A204.1 (cell line): ENCODE data around the gene RDH13.

ENCODE experiments used
- FAIRE-seq: peaks from 2 replicates; lab custom pipeline; 2012; peaks lifted over from hg19 to GRCh38; lab: Jason Lieb, UNC

Gene RDH13

DNA sequence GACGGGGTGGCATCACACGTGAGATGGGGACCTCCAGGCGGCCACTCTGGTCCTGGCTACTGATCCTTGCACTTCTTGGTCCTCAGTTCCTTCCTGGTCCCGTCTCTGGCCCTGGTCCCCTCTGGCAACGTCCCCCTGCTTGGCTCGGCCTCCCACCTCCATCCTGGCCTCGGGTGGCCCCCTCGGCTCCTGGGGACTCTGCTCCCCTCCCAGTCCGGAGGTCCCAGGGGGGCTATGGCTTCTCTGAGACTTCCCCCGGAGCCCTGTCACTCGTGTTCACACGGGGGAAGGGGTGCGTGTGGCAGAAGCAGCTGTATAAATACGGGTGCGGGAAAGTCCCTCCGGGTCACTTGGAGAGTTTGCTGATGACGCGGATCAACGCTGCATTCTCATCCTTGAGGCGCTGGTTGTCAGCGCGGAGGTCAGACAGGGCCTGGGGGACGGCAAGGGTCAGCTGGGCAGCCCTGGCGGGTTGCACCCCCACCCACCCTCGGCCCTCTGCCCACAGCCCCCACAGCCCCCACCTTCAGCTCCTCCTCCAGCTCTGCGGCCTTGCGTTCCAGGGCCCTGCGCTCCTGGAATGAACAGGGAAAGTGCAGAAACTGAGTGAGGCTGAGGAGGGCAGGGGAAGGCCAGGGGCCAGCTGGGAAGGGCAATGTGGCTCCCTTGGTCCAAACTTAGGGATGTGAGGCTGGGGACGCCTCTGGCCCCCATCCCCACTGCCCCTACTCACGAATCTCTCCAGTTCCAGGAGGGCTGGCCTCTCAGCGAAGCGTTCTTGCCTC is 28.4 kb upstream of the RDH13 start:
- no peak for FAIRE-seq

DNA sequence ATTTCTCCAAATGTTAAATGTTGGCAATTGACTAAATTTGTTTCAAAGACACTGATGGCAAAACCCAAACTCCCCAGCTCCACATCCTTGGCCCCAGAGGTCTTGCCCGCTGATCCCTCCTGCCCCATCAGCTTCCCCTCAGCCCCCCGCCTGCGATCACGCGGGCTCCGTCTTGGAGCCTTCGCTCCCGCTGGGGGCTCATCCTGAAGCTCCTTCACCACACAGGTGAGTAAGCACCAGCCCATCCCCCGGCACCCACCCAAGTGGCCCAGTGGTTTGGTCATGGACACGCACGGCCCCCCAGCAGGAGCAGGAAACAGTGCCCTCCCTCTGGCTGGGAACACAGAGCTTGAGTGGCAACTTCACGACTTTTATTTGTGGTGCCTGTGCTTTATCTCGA is 27.6 kb upstream of the RDH13 start:
- FAIRE-seq, result no peak

DNA sequence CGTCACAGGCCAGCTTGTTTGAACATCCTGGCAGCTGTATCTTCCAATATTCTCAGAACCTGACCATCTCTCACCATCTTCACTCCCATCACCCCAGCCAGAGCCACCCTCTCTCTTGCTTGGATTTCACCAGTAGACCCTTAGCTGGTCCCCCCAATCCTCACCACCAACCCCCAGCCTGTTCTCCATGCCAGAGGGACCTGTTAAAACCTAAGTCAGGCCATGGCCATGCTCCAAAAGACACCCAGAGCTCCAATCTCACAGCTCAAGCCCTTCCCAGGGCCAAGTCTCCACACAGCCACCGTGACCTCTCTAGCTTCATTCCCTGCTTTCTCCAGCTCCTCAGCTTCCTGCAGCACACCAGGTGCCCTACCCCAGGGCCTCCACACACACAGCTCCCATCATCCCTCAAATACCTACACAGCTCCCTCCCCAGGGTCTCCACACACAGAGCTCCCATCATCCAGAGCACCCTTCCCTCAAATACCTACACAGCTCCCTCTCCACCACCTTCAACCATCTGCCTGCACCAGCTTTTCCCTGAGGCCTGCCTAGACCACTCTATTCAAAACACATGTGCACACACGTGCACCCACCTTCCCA is 26.5 kb upstream of the RDH13 start:
- no peak for FAIRE-seq

DNA sequence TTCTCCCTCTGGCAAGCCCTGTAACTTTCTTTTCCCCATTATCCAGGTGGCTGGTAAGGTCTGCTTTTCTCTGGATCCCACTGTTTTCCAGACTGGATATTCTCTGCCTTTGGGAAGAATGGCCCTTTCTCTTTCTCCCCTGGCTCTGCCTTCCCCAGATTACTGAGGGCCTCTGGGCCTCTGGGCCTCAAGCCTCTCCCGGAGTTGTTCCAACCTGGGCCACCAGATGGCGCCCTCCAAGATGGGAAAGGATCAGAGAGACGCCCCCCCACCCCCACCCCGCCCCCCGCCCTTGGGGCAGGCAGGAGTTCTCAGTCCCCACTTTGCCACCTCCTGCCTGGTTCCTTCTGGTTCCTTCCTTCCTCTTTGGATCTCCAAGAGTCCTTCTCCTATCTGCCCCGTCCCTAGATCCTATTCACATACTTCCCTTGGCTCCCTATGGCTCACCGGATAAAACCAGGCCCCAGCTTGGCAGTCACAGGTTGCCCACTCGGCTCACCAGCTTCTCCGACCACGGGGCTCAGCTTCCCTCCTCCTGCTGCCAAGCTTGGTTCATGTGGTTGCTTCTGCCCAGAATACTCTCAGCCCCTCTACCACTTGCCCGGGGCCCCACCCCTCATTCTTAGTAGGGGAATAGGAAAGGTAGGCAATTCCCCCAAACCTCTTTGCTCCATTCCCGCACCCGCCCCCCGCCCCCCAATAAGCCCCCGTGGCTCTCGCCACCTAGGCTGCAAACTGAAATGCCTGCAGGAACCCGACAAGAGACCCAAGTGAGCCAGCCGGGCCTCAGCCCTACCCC is 25.8 kb upstream of the RDH13 start:
- FAIRE-seq, result no peak

DNA sequence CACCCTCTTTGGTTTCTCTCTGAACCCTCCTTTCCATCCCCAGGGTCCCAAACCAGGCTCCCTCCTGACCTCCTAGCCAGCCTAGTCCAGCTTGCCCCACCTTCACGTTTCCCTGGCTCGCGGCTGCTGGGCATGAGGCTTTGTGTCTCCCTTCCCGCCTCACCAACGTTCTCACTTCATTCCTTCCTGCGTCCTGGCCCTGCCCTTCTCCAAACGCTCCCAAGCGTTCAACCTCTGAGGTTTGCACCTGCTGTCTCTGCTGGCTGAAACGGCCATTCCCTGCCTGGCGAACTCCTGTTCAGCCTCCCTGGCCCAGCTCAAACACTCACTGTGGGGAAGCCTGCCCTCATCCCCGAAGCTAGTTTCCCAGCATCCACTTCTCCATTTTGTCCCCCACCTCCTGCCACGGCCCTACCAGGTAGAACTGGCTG is 25.1 kb upstream of the RDH13 start:
- FAIRE-seq, result no peak

DNA sequence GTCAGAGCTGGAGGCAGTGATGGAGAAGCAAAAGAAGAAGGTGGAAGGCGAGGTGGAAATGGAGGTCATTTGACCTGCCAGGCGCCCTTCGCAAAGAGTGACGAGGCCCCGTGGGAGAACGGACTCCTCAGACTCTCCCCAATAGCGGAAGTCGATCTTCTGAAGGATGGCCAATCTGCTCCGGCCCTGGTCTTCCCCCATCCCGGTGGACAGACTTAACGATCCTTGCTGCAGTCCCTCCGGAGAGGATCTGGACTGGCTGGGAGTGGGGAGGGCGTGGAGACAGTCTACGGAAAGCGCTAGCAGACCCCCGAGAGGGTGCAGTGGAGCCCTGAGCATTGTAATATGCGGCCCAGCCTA is 24.6 kb upstream of the RDH13 start:
- no peak for FAIRE-seq

DNA sequence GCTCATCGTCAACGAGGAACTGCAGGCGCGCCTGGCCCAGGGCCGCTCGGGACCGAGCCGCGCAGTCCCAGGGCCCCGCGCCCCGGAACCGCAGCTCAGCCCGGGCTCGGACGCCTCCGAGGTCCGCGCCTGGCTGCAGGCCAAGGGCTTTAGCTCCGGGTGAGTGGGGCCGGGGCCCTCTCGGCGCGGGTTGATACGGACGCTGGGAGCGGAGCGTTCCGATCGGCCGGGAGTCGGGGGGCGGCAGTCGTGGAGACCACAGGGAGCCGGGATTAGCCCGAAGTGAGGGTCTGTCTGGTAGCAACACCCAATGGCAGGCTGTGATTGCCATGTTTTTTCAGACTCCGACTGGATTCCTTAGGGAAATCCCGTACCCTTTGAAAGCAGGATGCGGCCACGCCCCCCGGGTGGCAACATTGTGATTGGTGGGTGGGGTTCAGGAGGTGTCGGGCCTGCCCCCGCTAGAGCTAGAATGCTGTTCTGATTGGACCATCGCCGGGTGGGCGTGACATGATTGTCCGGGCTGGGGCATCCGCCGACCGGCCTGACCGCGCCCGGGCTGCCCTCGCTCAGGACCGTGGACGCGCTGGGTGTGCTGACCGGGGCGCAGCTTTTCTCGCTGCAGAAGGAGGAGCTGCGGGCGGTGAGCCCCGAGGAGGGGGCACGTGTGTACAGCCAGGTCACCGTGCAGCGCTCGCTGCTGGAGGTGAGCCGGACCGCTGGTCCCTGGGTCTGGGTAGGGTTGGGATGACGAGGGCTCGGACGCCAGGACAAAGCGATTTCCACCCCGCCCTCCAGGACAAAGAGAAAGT is 24.0 kb upstream of the RDH13 start:
- FAIRE-seq, result no peak

DNA sequence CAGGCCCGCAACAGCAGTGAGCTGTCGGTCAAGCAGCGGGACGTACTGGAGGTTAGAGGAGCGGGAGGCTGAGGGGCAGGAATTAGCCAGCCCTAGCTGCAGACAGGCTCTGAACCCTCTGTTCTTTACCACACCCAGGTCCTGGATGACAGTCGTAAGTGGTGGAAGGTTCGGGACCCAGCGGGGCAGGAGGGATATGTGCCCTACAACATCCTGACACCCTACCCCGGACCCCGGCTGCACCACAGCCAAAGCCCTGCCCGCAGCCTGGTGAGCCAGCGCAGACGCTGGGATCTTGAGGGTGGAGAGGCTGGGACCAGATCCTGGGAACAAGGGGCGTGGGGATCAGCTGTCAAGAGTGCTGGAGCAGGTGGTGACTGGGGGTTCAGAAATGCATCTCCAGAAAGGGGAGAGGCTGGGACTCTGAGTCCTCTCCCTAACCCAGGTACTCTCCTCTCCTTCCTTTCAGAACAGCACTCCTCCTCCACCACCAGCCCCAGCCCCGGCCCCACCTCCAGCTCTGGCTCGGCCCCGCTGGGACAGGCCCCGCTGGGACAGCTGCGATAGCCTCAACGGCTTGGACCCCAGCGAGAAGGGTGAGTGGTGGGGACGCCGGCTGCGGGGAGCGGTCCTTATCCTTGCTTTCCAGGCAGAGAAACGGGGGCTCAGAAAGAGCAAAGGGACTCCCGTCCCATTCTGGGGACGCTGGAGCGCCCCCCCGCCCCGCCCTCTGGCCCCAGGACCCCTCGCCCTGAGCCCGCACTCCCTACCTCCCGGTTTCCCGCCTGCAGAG is 23.2 kb upstream of the RDH13 start:
- no peak for FAIRE-seq

DNA sequence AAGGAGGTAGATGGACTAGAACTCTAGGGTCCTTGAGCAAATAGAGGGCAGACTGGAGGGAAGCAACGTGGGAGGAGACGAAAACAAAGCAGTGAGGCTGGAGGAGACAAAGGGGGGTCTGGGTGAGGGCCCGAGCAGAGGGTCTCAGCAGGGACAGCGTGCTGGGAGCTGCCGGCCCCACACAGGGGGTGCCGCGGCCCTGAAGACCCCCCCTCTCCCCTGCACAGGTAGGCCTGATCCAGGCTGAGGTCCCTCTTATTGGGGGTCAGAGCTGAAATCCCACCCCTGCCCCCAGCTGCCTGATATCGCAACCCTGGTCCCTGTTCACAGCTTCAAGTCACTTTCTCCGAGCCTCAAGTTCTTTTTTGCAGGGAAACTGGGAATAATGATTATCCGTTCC is 21.5 kb upstream of the RDH13 start:
- no peak for FAIRE-seq

DNA sequence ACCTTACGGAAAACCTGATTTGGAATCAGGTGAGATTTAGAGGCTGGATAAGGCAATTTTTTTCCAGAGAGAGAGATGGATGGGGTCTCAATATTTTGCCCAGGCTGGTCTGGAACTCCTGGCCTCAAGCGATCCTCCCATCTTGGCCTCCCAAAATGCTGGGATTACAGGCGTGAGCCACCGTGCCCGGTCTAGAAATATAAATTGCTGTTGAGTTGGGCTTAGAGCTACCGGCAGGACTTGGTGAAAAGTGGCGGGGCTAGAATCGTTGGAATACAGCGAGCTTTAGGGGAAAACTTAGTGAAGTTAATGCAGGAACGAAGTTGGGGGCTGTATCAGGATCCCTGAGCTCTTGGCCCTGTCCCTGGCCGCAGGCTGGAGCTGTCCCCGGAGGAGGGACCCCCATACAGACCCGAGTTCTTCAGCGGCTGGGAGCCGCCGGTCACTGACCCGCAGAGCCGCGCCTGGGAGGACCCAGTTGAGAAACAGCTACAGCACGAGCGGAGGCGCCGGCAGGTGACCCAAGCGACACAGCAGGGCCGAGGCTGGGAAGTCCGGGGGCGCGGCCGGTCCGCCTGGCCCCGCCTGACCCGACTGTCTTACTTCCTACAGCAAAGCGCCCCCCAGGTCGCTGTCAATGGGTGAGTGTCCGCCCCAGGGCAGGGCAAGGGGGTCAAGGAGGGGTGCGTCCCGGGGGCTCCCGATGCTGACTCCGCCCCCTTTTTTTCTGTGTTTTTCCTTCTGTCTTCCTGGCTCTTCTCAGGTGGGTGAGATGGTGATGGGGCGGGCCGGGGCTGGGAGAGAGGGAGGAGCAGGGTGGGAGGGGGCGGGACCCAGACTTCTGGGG is 20.3 kb upstream of the RDH13 start:
- FAIRE-seq, result no peak

DNA sequence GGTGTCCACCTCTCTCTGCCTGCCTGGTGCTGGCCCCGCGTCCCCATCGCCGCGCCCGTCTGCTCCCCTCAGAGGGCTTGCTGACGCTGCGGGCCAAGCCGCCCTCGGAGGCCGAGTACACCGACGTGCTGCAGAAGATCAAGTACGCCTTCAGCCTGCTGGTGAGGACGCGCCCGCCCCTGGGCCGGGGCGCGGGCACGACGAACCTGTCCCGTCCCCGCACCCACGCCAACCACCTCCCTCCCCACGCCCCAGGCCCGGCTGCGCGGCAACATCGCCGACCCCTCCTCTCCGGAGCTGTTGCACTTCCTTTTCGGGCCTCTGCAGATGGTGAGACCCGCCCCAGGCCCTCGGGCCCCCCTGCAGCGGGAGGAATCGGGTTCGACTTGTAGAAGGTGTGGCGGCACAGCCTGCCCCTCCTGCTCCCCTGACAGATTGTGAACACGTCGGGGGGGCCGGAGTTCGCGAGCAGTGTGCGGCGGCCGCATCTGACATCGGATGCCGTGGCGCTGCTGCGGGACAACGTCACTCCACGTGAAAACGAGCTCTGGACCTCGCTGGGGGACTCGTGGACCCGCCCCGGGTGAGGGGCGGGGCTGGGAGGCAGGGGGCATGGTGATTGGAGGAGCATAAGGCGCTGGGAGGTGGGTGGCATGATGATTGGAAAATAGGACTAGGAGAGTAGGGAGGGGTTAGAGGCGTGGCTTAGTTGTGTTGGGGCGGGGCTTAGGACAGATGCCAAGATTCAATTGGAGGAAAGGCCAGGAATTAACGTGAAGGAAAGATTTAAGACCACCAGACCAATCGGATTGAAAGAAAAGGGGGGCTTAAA is 19.3 kb upstream of the RDH13 start:
- no peak for FAIRE-seq

DNA sequence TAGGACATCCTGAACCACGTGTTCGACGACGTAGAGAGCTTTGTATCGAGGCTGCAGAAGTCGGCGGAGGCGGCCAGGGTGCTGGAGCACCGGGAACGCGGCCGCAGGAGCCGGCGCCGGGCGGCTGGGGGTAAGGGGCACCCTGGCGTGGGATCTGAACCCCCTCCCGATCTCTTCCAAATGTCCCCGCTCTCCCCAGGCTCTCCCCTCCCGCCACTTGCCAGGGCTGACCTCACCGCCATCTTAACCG is 18.7 kb upstream of the RDH13 start:
- no peak for FAIRE-seq

DNA sequence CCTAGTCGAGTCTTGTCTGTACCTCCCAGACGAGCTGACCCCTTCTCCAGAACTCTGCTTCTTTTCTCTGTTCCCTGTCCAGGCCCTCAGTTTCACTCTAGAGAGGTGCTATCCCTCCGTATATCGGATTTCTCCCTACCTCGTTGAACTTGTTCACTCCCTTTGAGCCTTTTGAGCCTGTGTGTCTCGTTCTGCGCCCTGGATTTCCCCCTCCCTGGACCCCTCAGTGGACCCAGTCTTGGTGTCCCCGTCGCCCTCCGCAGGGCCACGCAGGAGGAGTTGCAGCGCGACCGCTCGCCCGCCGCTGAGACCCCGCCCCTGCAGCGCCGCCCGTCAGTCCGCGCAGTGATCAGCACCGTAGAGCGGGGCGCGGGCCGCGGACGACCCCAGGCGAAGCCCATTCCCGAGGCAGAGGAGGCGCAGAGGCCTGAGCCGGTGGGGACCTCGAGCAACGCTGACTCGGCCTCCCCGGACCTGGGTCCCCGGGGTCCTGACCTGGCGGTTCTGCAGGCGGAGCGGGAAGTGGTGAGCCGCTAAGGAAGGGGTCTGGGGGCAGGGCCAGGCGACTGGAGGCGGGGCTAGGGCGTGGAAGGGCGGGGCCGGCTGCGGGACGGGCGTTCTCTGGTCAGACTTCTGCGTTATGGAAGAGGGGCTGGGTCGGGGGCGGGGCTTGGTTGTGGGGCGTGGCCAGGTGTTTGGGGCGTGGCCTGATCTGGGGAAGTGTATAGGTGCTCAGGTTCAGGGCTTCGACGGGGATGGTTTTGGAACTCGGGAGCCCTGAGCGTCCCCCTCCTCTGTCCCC is 18.2 kb upstream of the RDH13 start:
- no peak for FAIRE-seq

DNA sequence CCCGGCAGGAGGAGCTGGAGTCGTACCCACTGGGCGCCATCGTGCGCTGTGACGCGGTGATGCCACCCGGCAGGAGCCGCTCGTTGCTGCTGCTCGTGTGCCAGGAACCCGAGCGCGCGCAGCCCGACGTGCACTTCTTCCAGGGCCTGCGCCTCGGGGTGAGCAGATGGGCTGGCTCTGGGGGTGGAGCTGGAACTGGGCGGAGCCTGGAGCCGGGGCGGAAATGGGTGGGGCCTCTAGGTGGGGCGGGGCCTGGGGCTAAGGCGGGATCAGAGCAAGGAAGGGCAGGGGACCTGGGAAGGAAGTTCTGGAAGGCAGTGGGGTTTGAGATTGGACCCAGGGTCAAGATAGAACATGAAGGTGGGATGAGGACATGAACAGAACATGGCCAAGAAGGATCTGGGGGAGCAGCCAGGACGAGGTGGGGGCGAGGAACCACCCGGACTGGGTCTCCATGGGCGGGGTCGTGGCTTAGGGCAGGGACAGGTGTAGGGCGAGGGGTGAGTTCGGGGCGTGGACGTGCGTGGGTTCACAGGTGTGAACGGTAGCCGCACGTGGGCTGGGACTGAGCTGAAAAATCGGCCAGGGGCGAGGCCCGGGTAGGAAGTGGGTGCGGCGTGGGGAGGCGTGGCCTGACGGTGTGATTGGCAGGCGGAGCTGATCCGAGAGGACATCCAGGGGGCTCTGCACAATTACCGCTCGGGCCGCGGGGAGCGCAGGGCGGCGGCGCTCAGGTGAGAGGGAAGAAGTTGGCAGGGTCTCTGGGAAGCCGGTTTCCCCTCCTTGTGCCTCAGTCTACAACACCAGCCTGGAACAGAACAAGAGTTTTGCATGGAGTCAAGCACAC is 17.4 kb upstream of the RDH13 start:
- no peak for FAIRE-seq

DNA sequence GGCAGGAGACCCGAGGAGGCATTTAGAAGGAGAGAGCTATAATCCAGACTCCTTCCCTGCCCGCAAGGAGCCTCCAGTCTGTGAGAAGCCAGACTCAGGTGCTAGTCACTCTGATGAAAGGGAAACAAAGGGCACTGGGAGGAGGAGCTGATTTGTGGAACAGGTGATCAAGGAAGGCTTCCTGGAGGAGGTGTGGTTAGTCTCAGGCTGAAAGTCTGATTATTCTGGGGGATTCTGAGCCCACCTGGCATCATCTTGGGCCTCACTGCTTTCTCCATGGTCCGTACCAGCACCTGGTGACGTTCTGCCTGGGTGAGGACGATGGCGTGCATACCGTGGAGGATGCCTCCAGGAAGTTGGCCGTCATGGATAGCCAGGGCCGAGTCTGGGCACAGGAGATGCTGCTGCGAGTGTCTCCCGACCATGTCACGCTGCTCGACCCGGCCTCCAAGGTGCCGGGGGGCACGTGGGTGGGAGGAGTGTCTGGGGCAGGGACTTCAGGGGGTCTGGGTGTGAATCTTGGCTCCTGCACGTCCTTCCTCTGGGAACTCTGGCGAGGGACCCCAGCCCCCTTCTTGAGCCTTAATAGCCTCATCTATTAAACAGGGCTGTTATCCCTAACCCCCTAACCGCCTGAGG is 16.6 kb upstream of the RDH13 start:
- no peak for FAIRE-seq

DNA sequence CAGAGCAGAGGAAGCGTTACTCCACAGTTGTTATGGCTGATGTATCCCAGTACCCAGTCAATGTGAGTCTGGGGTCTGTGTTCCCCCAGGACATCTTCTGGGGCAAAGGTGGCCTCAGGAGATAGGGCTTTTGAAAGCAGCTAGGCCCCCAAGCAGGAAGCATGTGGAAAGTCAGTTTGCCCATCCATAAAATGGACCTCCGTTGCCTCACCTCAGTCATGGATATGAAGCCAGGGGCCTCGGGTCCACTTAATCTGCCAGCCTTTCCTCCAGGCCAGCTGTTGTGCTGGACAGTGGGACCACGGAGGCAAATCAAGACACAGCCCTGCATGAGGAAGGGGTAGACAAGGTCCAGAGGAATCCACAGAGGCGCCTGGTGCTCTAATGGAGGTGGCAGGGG is 16.0 kb upstream of the RDH13 start:
- FAIRE-seq, result no peak

DNA sequence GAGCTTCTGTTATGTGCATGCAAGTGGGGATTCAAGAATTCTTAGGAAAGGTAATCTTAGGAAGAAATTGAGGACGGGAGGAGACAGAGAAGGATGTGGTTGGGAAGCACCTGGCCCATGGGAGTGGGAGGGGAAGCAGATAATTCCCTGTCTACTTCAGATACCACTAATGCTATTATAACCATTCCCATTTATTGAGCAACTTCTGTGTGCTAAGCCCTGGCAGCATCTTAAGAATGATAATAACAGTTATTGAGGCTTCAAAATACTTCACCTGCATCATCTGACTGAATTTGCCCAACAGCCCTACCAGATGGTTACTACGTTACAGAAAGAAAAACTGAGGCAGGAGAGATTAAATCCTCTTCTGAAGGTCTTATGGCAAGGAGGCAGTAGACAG is 14.2 kb upstream of the RDH13 start:
- FAIRE-seq, result no peak

DNA sequence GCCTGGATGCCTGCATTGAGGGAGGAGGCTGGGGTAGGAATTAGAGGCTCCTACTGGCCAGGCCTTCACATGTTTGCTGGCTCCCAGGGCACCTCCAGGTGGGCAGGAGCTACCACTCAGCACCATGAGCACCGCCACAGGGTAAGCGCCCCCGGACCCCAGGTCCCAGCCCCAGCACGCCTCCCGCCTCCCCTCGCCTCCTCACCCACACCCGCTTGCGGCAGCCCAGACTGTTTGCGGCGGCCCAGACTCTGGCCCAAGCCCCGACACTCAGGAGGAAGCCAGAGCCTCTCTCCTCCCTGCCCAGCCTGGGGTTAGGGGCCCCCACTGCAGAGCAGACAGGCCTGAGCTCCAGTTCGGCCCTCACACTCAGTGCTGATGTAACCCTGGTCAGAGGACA is 13.4 kb upstream of the RDH13 start:
- no peak for FAIRE-seq
